GM23338 (cell line): ENCODE measurements around the gene HOXD8.

Source experiments
- CREB1 ChIP-seq: fragments of 250-450 bp; sonication (Bioruptor Pico); IDR thresholded peaks from 2 replicates; pipeline ENCODE4 v1.5.0; 2020; ENCODE audit warnings: low read depth, mild to moderate bottlenecking, moderate library complexity
- CTCF ChIP-seq, 2 experiments: fragments of 200-600 bp in 1 of 2; sonication (generic) in 1 of 2; conservative IDR thresholded peaks; 2 replicates each; pipeline versions ENCODE4 v1.5.1 to v1.6.1; 2016 to 2017; ENCODE audit warnings: antibody characterized with exemption in 2 of 2, low read depth in 2 of 2, mild to moderate bottlenecking in 2 of 2, moderate library complexity in 1 of 2
- EZH2 ChIP-seq: fragments of 200-600 bp; sonication (generic); IDR thresholded peaks from one replicate; pipeline ENCODE4 v1.8.0; 2017; ENCODE audit warnings: antibody characterized with exemption, mild to moderate bottlenecking, low read depth; ENCODE audit not compliant: unreplicated experiment
- EZH2phosphoT487 ChIP-seq: fragments of 200-600 bp; sonication (generic); IDR thresholded peaks from one replicate; pipeline ENCODE4 v1.8.1; 2018; ENCODE audit warnings: antibody characterized with exemption; ENCODE audit not compliant: unreplicated experiment
- JUNB ChIP-seq: IDR thresholded peaks from one replicate; pipeline ENCODE4 v1.6.1; 2016; ENCODE audit warnings: antibody characterized with exemption; ENCODE audit not compliant: unreplicated experiment
- POLR2AphosphoS5 ChIP-seq: IDR thresholded peaks from 2 replicates; pipeline ENCODE4 v1.6.1; 2016; ENCODE audit warnings: antibody characterized with exemption, low read depth
- REST ChIP-seq: IDR thresholded peaks from one replicate; pipeline ENCODE4 v1.6.1; 2018; ENCODE audit warnings: antibody characterized with exemption; ENCODE audit not compliant: unreplicated experiment
- STAT1 ChIP-seq: IDR thresholded peaks from one replicate; pipeline ENCODE4 v1.6.1; 2016; ENCODE audit warnings: antibody characterized with exemption; ENCODE audit not compliant: unreplicated experiment

DNA sequence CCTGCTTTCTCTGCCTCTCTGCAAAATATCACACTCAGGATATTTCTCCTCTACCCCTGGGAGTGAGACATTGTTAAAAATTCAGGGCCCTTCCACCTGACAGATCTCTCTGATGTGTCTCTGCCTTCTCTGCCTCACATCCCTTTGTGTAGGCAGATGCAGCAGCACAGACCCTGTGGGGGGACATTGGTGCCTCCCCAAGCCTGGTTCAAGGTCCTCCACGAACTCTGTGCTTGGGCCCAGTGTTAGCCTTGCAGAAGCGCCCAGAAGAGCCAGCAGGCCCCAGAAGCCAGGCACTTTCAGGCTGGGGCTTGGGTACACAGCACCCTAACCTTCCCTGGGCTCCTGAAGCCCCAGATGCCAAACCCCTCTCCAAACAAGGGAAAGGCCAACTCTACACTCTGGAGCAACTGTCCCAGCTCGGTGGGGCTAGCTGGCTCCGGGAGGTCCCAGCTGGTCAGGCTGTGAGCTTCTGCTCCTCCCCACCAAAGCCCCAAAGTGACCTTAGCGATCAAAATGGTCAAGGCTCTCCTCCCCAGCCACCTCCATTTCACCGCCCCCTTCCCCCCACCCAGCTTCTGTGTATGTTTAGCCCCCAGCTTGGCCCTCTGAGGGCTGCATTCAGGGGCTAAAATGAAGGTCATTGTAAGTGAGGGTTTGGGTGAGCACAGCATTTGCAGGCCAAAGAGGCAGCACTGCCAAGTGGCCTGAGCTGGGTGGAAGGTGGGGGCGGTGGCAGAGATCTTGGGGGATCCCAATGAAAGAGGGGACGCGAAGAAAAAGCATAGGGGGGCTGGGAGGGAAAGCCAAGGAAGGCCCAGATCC, 4.3 kb upstream of the HOXD8 start:
- peak; percentile 7 for TF ChIP-seq EZH2
- no peak for TF ChIP-seq CTCF (conservative IDR thresholded peaks at IDR 0.05; ENCODE audit: low read depth in 2 of 2)
- no peak for TF ChIP-seq REST
- no peak for TF ChIP-seq POLR2AphosphoS5
- TF ChIP-seq CREB1 (CRISPR knock-in tag): no peak
- TF ChIP-seq EZH2phosphoT487: peak; percentile 74
- TF ChIP-seq STAT1: no peak
- TF ChIP-seq JUNB: no peak
